ENCODE results near the gene GMDS.

GRCh38 chr6:1910621-1911407 lies 334.6 kb downstream of the GMDS start:
- TF ChIP-seq POLR2A (IDR thresholded peaks at IDR 0.05), result no peak
- TF ChIP-seq CTCF (IDR thresholded peaks at IDR 0.05), result no peak

Data from heart left ventricle (tissue), 13 donors.